Sciatic nerve (tissue), 2 donors: ENCODE data around the gene ITCH. TPM values are rescaled to one million over a fixed set of nuclear protein-coding genes. Genes with fewer than 3 reads are reported as not detected.
"Not testable (repeated sequence)": the region's sequence is repeated elsewhere in the genome, so short reads cannot be mapped to it uniquely, and the experiment has no call there.

ENCODE experiments used
- ATAC-seq: fragments of 200-7000 bp; cut with Tn5 transposase; one replicate; pipeline ENCODE4 v1.9.1; 2020; ENCODE audit warnings: mild to moderate bottlenecking, moderate library complexity
- DNase-seq: peaks from one replicate; pipeline ENCODE4 v3.0.0-alpha.2; 2020; ENCODE audit warnings: low spot score
- intact Hi-C: fragments of 100-400 bp; cut with DNase I; formaldehyde crosslinking; loops from one replicate; pipeline ENCODE4 v1.14.2; 2022
- total RNA-seq: library from RNA; stranded (reverse); fragmentation: NEBNext Ultra II Directional; extraction: Animal tissue kit (Norgen Biotek cat#: 25700); gene quantifications from one replicate; pipeline ENCODE4 v1.2.1, GENCODE V29; 2021
- donor health status: DM: no; HTN: no; CAD: no.
- donor health status: DM: no; HTN: no; CAD: no.

ITCH gene
- total RNA-seq, 1 donor from 2014 or later = 84.3 TPM

GRCh38 chr20:34370062-34370461, 7.0 kb downstream of the ITCH start:
- DNase-seq = no peak
- no peak for ATAC-seq
- intact Hi-C loops = no loop called here

- DNase-seq (no peak), ATAC-seq (no peak)
- intact Hi-C loops = no loop called here
Measured at GRCh38 chr20:34373445-34373844, 10.4 kb downstream of the ITCH start.

- ATAC-seq (no peak), DNase-seq (no peak)
- intact Hi-C loops = no loop called here
Measured at GRCh38 chr20:34374209-34374760, 11.2 kb downstream of the ITCH start.

GRCh38 chr20:34375977-34376430, 12.9 kb downstream of the ITCH start:
- ATAC-seq (no peak), DNase-seq (peak; percentile 7)
- intact Hi-C loops = no loop called here

GRCh38 chr20:34377072-34377847, 14.2 kb downstream of the ITCH start:
- ATAC-seq = no peak
- intact Hi-C loops = no loop called here
- peak; percentile 23 for DNase-seq

- ATAC-seq (no peak), DNase-seq (no peak)
- intact Hi-C loops = no loop called here
Measured at GRCh38 chr20:34382174-34382573, 19.1 kb downstream of the ITCH start.

GRCh38 chr20:34382877-34383455, 19.9 kb downstream of the ITCH start:
- ATAC-seq, intact Hi-C loops: not testable (repeated sequence)

GRCh38 chr20:34385464-34385863, 22.4 kb downstream of the ITCH start:
- intact Hi-C loops = no loop called here
- ATAC-seq = no peak
- DNase-seq = no peak

More at GRCh38 chr20:34382877-34383455, 19.9 kb downstream of the ITCH start:
- not testable (repeated sequence) for DNase-seq

- ATAC-seq = no peak
- intact Hi-C loops = no loop called here
Measured at GRCh38 chr20:34388000-34388399, 24.9 kb downstream of the ITCH start.

GRCh38 chr20:34388678-34389077, 25.6 kb downstream of the ITCH start:
- intact Hi-C loops = no loop called here
- DNase-seq (no peak), ATAC-seq (no peak)

More at GRCh38 chr20:34388000-34388399, 24.9 kb downstream of the ITCH start:
- DNase-seq = no peak

GRCh38 chr20:34389206-34389953, 26.3 kb downstream of the ITCH start:
- no peak for DNase-seq
- intact Hi-C loops = no loop called here
- no peak for ATAC-seq

GRCh38 chr20:34389954-34390555, 27.0 kb downstream of the ITCH start:
- intact Hi-C loops = no loop called here
- no peak for DNase-seq
- no peak for ATAC-seq

GRCh38 chr20:34396408-34396807, 33.3 kb downstream of the ITCH start:
- intact Hi-C loops = no loop called here
- ATAC-seq (no peak), DNase-seq (no peak)

- DNase-seq = no peak
- no peak for ATAC-seq
- intact Hi-C loops = no loop called here
Measured at GRCh38 chr20:34397096-34397495, 34.0 kb downstream of the ITCH start.

- DNase-seq, ATAC-seq, intact Hi-C loops: not testable (repeated sequence)
Measured at GRCh38 chr20:34400776-34401175, 37.7 kb downstream of the ITCH start.

GRCh38 chr20:34401741-34402455, 38.8 kb downstream of the ITCH start:
- ATAC-seq = no peak
- no peak for DNase-seq
- intact Hi-C loops = no loop called here

- ATAC-seq (no peak), DNase-seq (no peak)
- intact Hi-C loops = no loop called here
Measured at GRCh38 chr20:34402461-34402860, 39.4 kb downstream of the ITCH start.

GRCh38 chr20:34403063-34403827, 40.2 kb downstream of the ITCH start:
- intact Hi-C loops = no loop called here
- ATAC-seq (no peak), DNase-seq (no peak)
